ENCODE measurements around the gene PKP1.

PKP1 gene

DNA sequence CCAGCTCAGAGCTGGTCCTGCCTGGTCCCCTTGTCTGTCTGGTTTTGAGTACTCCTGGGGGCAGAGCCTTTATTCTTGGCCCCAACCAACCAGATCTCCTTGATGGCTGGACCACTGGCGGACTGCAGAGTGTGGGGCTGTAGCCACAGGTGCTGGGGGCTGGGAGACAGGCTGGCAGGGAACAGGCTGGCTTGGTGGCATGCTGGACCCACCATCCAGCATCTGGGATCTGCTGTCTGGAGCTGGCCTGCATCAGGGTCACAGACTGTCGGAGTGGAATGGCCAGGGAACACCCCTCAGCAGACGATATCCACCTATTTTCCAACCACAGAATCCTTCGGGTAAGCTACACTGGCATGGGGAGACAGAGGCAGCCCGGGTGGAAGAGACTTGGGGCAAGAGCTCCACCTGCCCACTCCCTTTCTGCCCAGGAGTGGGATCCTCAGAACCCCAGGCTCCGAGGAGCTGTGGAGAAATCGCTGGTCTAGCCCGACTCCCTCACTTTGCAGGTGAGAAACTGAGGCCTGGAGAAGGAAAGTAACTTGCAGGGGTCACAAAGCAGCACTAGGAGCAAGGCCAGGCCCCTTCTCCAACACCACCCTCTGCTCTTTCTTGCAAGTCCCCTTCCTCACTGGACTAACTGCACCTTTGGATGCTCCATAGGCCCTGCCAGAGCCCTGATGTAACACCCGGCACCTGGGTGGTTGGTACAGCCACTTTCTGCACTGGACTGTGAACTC, 53.6 kb downstream of the PKP1 start:
- Histone ChIP-seq H3K27ac (ENCODE audit: low read length) (no peak overlapping the region), H3K4me3 (ENCODE audit: low read length) (no peak overlapping the region), H3K9me3 (ENCODE audit: insufficient read depth, low read depth, low read length) (no peaks in the 10 kb centered on the region), H3K36me3 (ENCODE audit: insufficient read depth, low read depth, low read length) (no peaks in the 10 kb centered on the region), H3K27me3 (ENCODE audit: insufficient read depth, low read length) (no peaks in the 10 kb centered on the region), H3K9ac (ENCODE audit: low read depth, low read length) (no peak overlapping the region), H3K4me1 (ENCODE audit: insufficient read depth, low read length) (no peaks in the 10 kb centered on the region)

DNA sequence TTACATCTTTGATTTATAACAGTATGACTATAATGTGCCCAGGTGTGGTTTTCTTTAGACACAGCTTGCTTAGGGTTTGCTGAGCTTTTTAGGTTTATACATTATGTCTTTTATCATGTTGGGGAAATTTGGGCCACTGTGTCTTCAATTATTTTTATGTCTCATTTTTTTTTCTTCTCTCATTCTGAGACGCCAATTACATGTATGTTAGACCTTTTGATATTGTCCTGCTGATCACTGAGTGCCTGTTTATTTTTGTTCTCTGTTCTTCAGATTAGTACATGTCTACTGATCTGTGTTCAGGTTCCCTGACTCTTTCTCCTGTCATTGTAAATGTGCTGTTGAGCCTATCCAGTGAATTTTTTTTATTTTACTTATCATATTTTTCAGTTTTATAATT, 58.1 kb downstream of the PKP1 start:
- H3K4me1 ChIP-seq (ENCODE audit: insufficient read depth, low read length): no peaks in the 10 kb centered on the region
- no peak overlapping the region for H3K4me3 ChIP-seq (ENCODE audit: low read length)
- no peaks in the 10 kb centered on the region for H3K9me3 ChIP-seq (ENCODE audit: insufficient read depth, low read depth, low read length)
- H3K9ac ChIP-seq (ENCODE audit: low read depth, low read length): no peak overlapping the region
- H3K27me3 ChIP-seq (ENCODE audit: insufficient read depth, low read length): no peaks in the 10 kb centered on the region
- no peaks in the 10 kb centered on the region for H3K36me3 ChIP-seq (ENCODE audit: insufficient read depth, low read depth, low read length)
- no peak overlapping the region for H3K27ac ChIP-seq (ENCODE audit: low read length)

DNA sequence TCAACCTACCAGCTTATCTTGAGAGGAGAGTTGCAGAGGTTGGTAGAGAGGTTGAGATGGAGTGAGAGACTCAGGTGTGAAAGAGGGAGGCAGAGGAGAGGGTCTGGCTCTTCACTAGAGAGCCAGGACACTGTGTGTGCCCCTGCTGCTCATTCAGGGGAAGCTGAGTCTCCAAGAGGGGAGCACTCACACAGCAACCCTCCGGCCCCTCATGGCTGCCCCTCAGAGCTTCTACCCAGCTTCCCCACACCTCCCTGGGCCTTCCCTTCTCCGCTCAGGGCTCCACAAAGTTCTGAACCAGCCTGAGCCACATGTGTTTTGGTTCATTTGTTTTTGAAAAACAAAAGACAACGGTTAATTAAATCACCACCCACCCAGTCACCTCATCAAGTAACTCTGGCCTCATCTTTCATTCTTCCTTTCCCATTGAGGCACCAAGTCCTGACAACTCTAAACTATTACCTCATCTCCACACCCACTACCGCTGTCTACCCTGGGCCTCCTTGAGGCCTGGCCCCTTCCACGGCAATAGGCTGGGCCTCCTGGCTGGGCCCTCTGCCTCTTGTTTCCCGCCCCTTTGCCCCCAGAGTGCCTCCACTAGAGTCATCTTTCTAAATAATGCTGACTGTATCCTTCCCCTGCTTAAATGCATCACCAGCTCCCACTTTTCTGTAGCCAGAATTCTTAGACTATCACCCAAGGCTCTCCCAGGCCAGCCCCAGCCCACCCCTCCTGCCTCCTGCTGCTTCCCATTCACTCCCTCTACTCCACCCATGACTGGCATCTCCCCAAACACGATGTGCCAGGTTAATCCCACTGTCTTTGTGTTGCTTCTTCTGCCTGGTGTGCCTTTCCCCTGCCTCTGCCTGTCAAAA, 61.1 kb downstream of the PKP1 start:
- H3K9me3 ChIP-seq (ENCODE audit: insufficient read depth, low read depth, low read length): no peaks in the 10 kb centered on the region
- no peaks in the 10 kb centered on the region for H3K36me3 ChIP-seq (ENCODE audit: insufficient read depth, low read depth, low read length)
- H3K4me1 ChIP-seq (ENCODE audit: insufficient read depth, low read length): peaks cover 11% of the 10 kb centered on the region; the same call in 1 of the 2 replicates
- H3K4me3 ChIP-seq (ENCODE audit: low read length): no peak overlapping the region
- no peak overlapping the region for H3K27ac ChIP-seq (ENCODE audit: low read length)
- H3K9ac ChIP-seq (ENCODE audit: low read depth, low read length): no peak overlapping the region
- no peaks in the 10 kb centered on the region for H3K27me3 ChIP-seq (ENCODE audit: insufficient read depth, low read length)

DNA sequence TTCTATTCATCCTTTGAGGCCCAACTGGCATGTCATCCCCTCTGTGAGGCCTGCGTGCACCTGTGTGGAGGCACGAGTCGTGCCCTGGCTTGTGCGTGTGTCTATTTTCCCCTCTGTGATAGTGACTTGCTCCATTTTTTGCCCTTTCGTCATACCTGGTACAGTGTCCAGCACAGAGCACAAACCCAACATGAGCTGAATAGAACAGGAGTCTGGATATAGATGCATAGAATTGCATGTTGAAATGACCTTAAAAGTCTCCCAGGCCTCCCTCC, 61.7 kb downstream of the PKP1 start:
- Histone ChIP-seq H3K27me3 (ENCODE audit: insufficient read depth, low read length) (no peaks in the 10 kb centered on the region), H3K27ac (ENCODE audit: low read length) (no peak overlapping the region), H3K4me1 (ENCODE audit: insufficient read depth, low read length) (peaks cover 11% of the 10 kb centered on the region; the same call in 1 of the 2 replicates), H3K9me3 (ENCODE audit: insufficient read depth, low read depth, low read length) (no peaks in the 10 kb centered on the region), H3K9ac (ENCODE audit: low read depth, low read length) (no peak overlapping the region), H3K4me3 (ENCODE audit: low read length) (no peak overlapping the region), H3K36me3 (ENCODE audit: insufficient read depth, low read depth, low read length) (no peaks in the 10 kb centered on the region)

DNA sequence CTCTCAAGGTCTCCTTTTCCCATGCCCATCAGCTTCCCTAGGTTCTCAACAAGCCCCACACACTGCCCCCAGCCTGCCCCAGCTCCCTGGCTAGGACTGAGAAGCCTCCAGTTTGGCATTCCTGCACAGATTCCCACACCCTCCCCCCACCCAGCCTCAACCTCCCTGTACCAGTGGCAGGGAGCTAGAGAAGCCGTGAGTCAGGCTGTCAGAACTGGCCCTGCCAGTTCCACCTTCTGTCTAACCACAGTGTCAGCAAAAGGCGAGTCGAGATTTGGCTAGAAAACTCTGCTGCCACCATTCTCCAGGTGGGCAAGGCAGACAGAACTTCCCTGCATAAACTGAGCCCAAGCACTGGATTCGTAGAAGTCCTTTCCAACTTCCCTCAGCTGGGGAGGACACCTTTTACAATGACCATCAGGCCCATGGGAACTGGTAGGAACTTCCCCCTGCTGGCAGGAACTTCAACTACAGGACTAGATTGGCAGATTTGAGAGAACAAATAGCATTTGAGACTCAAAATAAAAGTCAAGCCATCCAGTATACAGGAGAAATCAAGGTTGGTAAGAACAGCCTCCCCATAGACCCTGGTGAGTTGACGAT, 63.1 kb downstream of the PKP1 start:
- H3K27ac ChIP-seq (ENCODE audit: low read length): no peak overlapping the region
- H3K36me3 ChIP-seq (ENCODE audit: insufficient read depth, low read depth, low read length): no peaks in the 10 kb centered on the region
- H3K9me3 ChIP-seq (ENCODE audit: insufficient read depth, low read depth, low read length): no peaks in the 10 kb centered on the region
- H3K27me3 ChIP-seq (ENCODE audit: insufficient read depth, low read length): no peaks in the 10 kb centered on the region
- H3K4me1 ChIP-seq (ENCODE audit: insufficient read depth, low read length): peaks cover 11% of the 10 kb centered on the region; the same call in 1 of the 2 replicates
- H3K9ac ChIP-seq (ENCODE audit: low read depth, low read length): no peak overlapping the region
- H3K4me3 ChIP-seq (ENCODE audit: low read length): no peak overlapping the region

DNA sequence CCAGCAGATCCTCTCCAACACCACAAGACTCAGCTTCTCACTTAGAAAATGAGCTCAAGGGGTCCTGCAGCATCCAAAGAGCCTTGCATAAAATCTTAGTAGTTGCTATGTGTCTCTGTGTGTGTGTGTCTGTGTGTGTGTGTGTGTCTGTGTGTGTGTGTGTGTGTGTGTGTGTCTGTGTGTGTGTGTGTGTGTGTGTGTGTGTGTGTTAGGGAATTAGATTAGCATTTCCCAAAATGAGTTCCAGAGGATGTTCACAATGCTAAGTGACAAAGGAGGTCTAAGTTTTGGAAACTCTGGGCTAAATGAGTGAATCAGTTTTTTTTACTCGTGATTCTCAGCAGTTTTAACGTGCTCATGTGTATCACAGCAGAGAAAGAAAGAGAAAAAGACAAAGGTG, 63.7 kb downstream of the PKP1 start:
- H3K36me3 ChIP-seq (ENCODE audit: insufficient read depth, low read depth, low read length): no peaks in the 10 kb centered on the region
- peak overlapping the region; percentile 10; the same call in 1 of the 2 replicates for H3K4me3 ChIP-seq (ENCODE audit: low read length)
- peaks cover 11% of the 10 kb centered on the region; the same call in 1 of the 2 replicates for H3K4me1 ChIP-seq (ENCODE audit: insufficient read depth, low read length)
- H3K27me3 ChIP-seq (ENCODE audit: insufficient read depth, low read length): no peaks in the 10 kb centered on the region
- H3K9me3 ChIP-seq (ENCODE audit: insufficient read depth, low read depth, low read length): no peaks in the 10 kb centered on the region
- no peak overlapping the region for H3K27ac ChIP-seq (ENCODE audit: low read length)
- no peak overlapping the region for H3K9ac ChIP-seq (ENCODE audit: low read depth, low read length)

DNA sequence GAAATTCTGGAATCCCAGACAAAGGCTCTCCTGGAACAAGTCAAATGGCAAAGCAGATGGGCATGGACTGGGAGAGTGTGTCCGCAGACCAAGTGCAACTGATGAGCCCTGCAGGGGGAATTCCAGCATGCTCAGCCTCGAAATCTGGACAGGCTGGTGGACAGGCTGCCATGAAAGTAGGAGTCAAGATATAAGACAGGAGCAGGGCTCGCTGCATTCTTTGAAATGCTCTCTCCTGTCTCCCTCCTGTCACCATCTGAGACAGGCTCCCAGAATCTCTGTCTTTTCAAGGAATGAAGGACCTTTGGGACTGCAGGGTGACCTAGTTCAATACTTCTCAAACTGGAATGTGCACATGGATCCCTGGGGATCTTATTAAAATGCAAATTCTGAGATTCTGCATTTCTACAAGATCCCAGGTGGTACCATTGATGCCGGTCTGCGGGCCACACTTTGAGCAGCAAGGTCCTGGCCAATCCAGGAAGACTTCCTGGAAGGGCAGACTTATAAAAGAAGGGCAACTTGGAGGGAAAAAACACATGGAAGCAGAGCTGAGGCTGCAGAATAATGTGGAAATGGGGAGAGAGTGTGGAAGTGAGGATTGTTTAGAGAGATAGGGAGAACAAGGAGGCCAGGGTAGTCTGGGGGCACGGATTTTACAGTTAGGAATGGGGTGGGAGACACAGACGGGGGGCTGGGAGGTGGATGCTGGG, 64.3 kb downstream of the PKP1 start:
- H3K36me3 ChIP-seq (ENCODE audit: insufficient read depth, low read depth, low read length): no peaks in the 10 kb centered on the region
- no peaks in the 10 kb centered on the region for H3K27me3 ChIP-seq (ENCODE audit: insufficient read depth, low read length)
- no peaks in the 10 kb centered on the region for H3K9me3 ChIP-seq (ENCODE audit: insufficient read depth, low read depth, low read length)
- no peak overlapping the region for H3K9ac ChIP-seq (ENCODE audit: low read depth, low read length)
- H3K4me1 ChIP-seq (ENCODE audit: insufficient read depth, low read length): peaks cover 11% of the 10 kb centered on the region; the same call in 1 of the 2 replicates
- peak overlapping the region; percentile 10; the same call in 1 of the 2 replicates for H3K4me3 ChIP-seq (ENCODE audit: low read length)
- H3K27ac ChIP-seq (ENCODE audit: low read length): no peak overlapping the region

DNA sequence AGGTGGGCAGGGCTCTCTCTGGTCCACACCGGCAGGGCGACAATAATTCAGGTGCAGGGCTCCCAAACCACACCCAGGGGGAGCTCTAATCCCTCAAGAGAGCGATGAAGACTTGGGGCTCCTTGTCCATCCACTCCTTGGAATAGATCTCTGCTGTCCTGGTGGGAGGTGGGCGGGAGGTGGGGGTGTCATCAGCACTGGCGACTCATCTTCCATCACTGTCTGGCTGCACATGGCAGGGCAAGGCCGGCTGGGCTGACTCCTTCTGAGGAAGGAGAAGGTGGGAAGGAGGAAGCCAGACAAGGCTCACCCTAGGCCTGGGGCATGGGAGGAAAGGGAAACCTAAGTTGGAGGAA, 64.9 kb downstream of the PKP1 start:
- no peak overlapping the region; the same call in 1 of the 2 replicates for H3K4me3 ChIP-seq (ENCODE audit: low read length)
- H3K9ac ChIP-seq (ENCODE audit: low read depth, low read length): no peak overlapping the region
- H3K27me3 ChIP-seq (ENCODE audit: insufficient read depth, low read length): no peaks in the 10 kb centered on the region
- H3K36me3 ChIP-seq (ENCODE audit: insufficient read depth, low read depth, low read length): no peaks in the 10 kb centered on the region
- H3K9me3 ChIP-seq (ENCODE audit: insufficient read depth, low read depth, low read length): no peaks in the 10 kb centered on the region
- peaks cover 14% of the 10 kb centered on the region; the same call in 1 of the 2 replicates for H3K4me1 ChIP-seq (ENCODE audit: insufficient read depth, low read length)
- H3K27ac ChIP-seq (ENCODE audit: low read length): no peak overlapping the region

DNA sequence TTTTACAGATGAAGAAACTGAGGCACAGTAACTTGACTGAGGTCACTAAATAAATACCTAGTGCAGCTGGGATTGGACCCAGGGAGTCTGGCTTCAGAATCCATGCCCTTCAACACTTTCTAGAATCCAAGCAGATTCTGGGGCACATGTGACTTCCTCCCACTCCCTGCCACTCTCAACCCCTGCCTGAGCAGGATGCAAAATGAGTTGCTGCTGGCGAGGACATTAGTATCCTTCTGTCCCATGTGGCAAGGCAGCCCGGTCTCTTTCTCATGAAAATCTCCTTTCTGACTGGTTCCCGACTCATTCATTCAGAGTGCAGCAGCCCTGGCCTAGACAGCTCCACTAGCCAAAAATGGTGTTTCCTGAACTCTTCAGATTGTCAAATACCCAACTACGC, 65.8 kb downstream of the PKP1 start:
- Histone ChIP-seq H3K9me3 (ENCODE audit: insufficient read depth, low read depth, low read length) (no peaks in the 10 kb centered on the region), H3K36me3 (ENCODE audit: insufficient read depth, low read depth, low read length) (no peaks in the 10 kb centered on the region), H3K27ac (ENCODE audit: low read length) (no peak overlapping the region), H3K9ac (ENCODE audit: low read depth, low read length) (no peak overlapping the region), H3K4me1 (ENCODE audit: insufficient read depth, low read length) (peaks cover 19% of the 10 kb centered on the region; the same call in 1 of the 2 replicates), H3K27me3 (ENCODE audit: insufficient read depth, low read length) (no peaks in the 10 kb centered on the region), H3K4me3 (ENCODE audit: low read length) (no peak overlapping the region)

DNA sequence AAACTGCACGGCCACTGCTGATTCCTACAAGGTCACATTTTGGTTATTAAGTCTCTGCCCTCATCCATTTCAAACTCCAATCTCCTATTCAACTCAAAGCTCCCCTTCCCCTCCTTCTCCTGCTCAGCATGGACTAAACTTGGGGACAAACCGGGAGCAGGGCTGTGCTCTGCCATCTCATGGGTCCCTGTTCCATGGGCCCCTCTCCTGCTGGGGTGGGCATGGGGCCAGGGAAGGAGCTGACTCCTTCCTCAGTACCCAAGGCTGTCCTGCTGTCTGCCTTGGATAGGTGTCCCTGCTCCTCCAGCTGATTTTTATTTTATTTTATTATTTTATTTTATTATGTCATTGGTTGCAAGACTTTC, 67.0 kb downstream of the PKP1 start:
- Histone ChIP-seq H3K9ac (ENCODE audit: low read depth, low read length) (no peak overlapping the region), H3K36me3 (ENCODE audit: insufficient read depth, low read depth, low read length) (no peaks in the 10 kb centered on the region), H3K9me3 (ENCODE audit: insufficient read depth, low read depth, low read length) (no peaks in the 10 kb centered on the region)

DNA sequence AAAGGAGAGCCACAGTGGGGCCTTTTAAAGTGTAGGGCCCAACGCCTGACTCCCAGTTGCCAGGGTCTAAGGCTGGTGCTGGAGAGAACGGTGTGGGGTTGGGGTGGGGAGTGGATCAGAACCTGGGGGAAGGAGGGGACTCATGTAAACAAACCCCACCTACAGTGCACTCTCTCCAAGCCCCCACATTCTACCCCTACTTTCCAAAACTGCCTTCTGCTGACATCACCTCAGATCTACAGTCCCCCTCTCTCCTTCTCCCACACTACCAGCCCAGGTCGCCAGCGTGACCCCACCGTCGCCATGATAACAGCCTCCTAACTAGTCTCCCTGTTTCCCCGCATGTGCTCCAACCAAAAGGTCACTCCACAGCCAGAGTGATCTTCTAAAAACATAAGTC, 67.6 kb downstream of the PKP1 start:
- Histone ChIP-seq H3K9me3 (ENCODE audit: insufficient read depth, low read depth, low read length) (no peaks in the 10 kb centered on the region), H3K36me3 (ENCODE audit: insufficient read depth, low read depth, low read length) (no peaks in the 10 kb centered on the region), H3K9ac (ENCODE audit: low read depth, low read length) (no peak overlapping the region), H3K27me3 (ENCODE audit: insufficient read depth, low read length) (no peaks in the 10 kb centered on the region), H3K4me1 (ENCODE audit: insufficient read depth, low read length) (peaks cover 19% of the 10 kb centered on the region; the same call in 1 of the 2 replicates), H3K27ac (ENCODE audit: low read length) (no peak overlapping the region), H3K4me3 (ENCODE audit: low read length) (no peak overlapping the region)

More for the DNA sequence above, 67.0 kb downstream of the PKP1 start:
- H3K27me3 ChIP-seq (ENCODE audit: insufficient read depth, low read length): no peaks in the 10 kb centered on the region
- no peak overlapping the region for H3K4me3 ChIP-seq (ENCODE audit: low read length)
- peaks cover 19% of the 10 kb centered on the region; the same call in 1 of the 2 replicates for H3K4me1 ChIP-seq (ENCODE audit: insufficient read depth, low read length)
- H3K27ac ChIP-seq (ENCODE audit: low read length): no peak overlapping the region
